GM19372 (cell line): ENCODE measurements around the gene UBE2B.
"Not testable (repeated sequence)": the region's sequence is repeated elsewhere in the genome, so short reads cannot be mapped to it uniquely, and the experiment has no call there.

Experiments used
- ATAC-seq: cut with Tn5 transposase; IDR thresholded peaks from one replicate; pipeline ENCODE4 v1.9.1; 2021; ENCODE audit warnings: mild to moderate bottlenecking, low read depth, moderate library complexity; ENCODE audit not compliant: unreplicated experiment

The UBE2B gene

GRCh38 chr5:134397196-134397595 is 25.8 kb downstream of the UBE2B start:
- no peak for ATAC-seq

- no peak for ATAC-seq
These were observed 27.3 kb downstream of the UBE2B start for GRCh38 chr5:134398609-134399155.

- ATAC-seq: no peak
These were observed 32.6 kb downstream of the UBE2B start for GRCh38 chr5:134403951-134404350.

- ATAC-seq: no peak
These were observed 35.0 kb downstream of the UBE2B start for GRCh38 chr5:134406390-134406789.

- ATAC-seq: no peak
These were observed 38.0 kb downstream of the UBE2B start for GRCh38 chr5:134409321-134409720.

- ATAC-seq: no peak
These were observed 39.5 kb downstream of the UBE2B start for GRCh38 chr5:134410822-134411221.

- ATAC-seq: no peak
These were observed 39.8 kb downstream of the UBE2B start for GRCh38 chr5:134411228-134411545.

GRCh38 chr5:134411546-134412266 is 40.3 kb downstream of the UBE2B start, which contains the start of gene CDKN2AIPNL:
CDKN2AIPNL (minus strand) TSS chr5:134411881; CDS start chr5:134411854, 27 bp downstream.
- ATAC-seq: peak; percentile 98

- ATAC-seq: no peak
These were observed 41.7 kb downstream of the UBE2B start for GRCh38 chr5:134413046-134413445.

- no peak for ATAC-seq
These were observed 46.3 kb downstream of the UBE2B start for GRCh38 chr5:134417707-134418106.

GRCh38 chr5:134418958-134419357 is 47.6 kb downstream of the UBE2B start:
- no peak for ATAC-seq

GRCh38 chr5:134420343-134420742 is 49.0 kb downstream of the UBE2B start:
- ATAC-seq: no peak

GRCh38 chr5:134421038-134421437 is 49.7 kb downstream of the UBE2B start:
- not testable (repeated sequence) for ATAC-seq

GRCh38 chr5:134422791-134423365 is 51.5 kb downstream of the UBE2B start:
- ATAC-seq: no peak

GRCh38 chr5:134423376-134423775 is 52.0 kb downstream of the UBE2B start:
- no peak for ATAC-seq

GRCh38 chr5:134426361-134426760 is 55.0 kb downstream of the UBE2B start:
- ATAC-seq: no peak

GRCh38 chr5:134427540-134428041 is 56.2 kb downstream of the UBE2B start:
- ATAC-seq: no peak

- no peak for ATAC-seq
These were observed 58.7 kb downstream of the UBE2B start for GRCh38 chr5:134430001-134430569.

- ATAC-seq: no peak
These were observed 60.8 kb downstream of the UBE2B start for GRCh38 chr5:134432174-134432573.

GRCh38 chr5:134432677-134433359 is 61.4 kb downstream of the UBE2B start:
- ATAC-seq: no peak

- ATAC-seq: no peak
These were observed 64.2 kb downstream of the UBE2B start for GRCh38 chr5:134435560-134435959.
